Endothelial cell of umbilical vein (primary cell): ENCODE results near the gene TIAM1. TPM values are rescaled to one million over a fixed set of nuclear protein-coding genes. Genes with fewer than 3 reads are reported as not detected.

Experiments used
- BruUV-seq: library from RNA; stranded (reverse); fragments of 400-500 nt; replicated peaks from 2 replicates; lab custom pipeline; 2021; lab: Mats Ljungman, UMichigan
- CTCF ChIA-PET: fragments of 300-600, 350-600 bp; sonication (Branson Sonifier 250); formaldehyde crosslinking; loops from one replicate; lab custom pipeline; 2021; ENCODE audit warnings: antibody characterized with exemption, inconsistent platforms; lab: Charles Lee
- POLR2A ChIA-PET: fragments of 300-600, 350-600 bp; sonication (Branson Sonifier 250); formaldehyde crosslinking; loops from one replicate; lab custom pipeline; 2021; ENCODE audit warnings: antibody characterized with exemption, inconsistent platforms; lab: Charles Lee
- DNase-seq: peaks from one replicate; pipeline ENCODE4 v3.0.0-alpha.2; 2011; ENCODE audit warnings: low read depth, low spot score
- FAIRE-seq: peaks from 2 replicates; lab custom pipeline; 2011; peaks lifted over from hg19 to GRCh38; lab: Jason Lieb, UNC
- H2AFZ ChIP-seq: 2 replicates; pipeline ENCODE4 v1.6.0; 2012; ENCODE audit warnings: low read depth, low read length, control low read depth, inconsistent platforms
- H3K27ac ChIP-seq: 2 replicates; pipeline ENCODE4 v1.5.1; 2011; ENCODE audit warnings: low read depth, mild to moderate bottlenecking, control low read depth, low read length, moderate library complexity; ENCODE audit not compliant: insufficient read depth
- H3K27me3 ChIP-seq, 2 experiments: 2 replicates each; pipeline versions ENCODE4 v1.6.0 to v1.6.1; 2011; ENCODE audit warnings: low read length in 2 of 2, mixed read lengths in 1 of 2; ENCODE audit not compliant: control insufficient read depth in 2 of 2, insufficient read depth in 2 of 2
- H3K36me3 ChIP-seq, 2 experiments: 2 replicates in 1 of 2; 3 replicates in 1 of 2; pipeline ENCODE4 v1.5.1; 2011; ENCODE audit warnings: low read length in 2 of 2, mild to moderate bottlenecking in 1 of 2, moderate library complexity in 1 of 2; ENCODE audit not compliant: control insufficient read depth in 2 of 2, insufficient read depth in 2 of 2; ENCODE audit errors: extremely low read depth in 1 of 2
- H3K4me1 ChIP-seq: 3 replicates; pipeline ENCODE4 v1.5.1; 2011; ENCODE audit warnings: mild to moderate bottlenecking, low read length; ENCODE audit not compliant: control insufficient read depth, insufficient read depth; ENCODE audit errors: extremely low read depth
- H3K4me2 ChIP-seq: 2 replicates; pipeline ENCODE4 v1.6.1; 2011; ENCODE audit warnings: low read length, control low read depth, mixed read lengths; ENCODE audit not compliant: insufficient read depth
- H3K4me3 ChIP-seq, 3 experiments: fragments of 200-600 bp in 1 of 3; sonication (generic), shearing (Covaris generic) in 1 of 3; replicated peaks in 1 of 3; 2 replicates each; pipeline ENCODE4 v1.5.1; 2011 to 2016; ENCODE audit warnings: control low read depth in 3 of 3, low read length in 3 of 3, mild to moderate bottlenecking in 2 of 3, inconsistent platforms in 1 of 3, low read depth in 1 of 3, moderate library complexity in 1 of 3; ENCODE audit not compliant: insufficient read depth in 1 of 3
- H3K79me2 ChIP-seq: 2 replicates; pipeline ENCODE4 v1.6.0; 2012; ENCODE audit warnings: low read length, inconsistent platforms; ENCODE audit not compliant: control insufficient read depth, insufficient read depth
- H3K9ac ChIP-seq: replicated peaks from 2 replicates; pipeline ENCODE3; 2011; ENCODE audit warnings: low read length, control low read depth; ENCODE audit not compliant: insufficient read depth; ENCODE audit errors: extremely low read depth
- H3K9me1 ChIP-seq: replicated peaks from 3 replicates; pipeline ENCODE4 v1.6.0; 2011; ENCODE audit warnings: mild to moderate bottlenecking, low read length; ENCODE audit not compliant: control insufficient read depth, insufficient read depth; ENCODE audit errors: extremely low read depth
- H3K9me3 ChIP-seq: replicated peaks from 2 replicates; pipeline ENCODE4 v1.5.1; 2012; ENCODE audit warnings: low read length, inconsistent platforms; ENCODE audit not compliant: control insufficient read depth, insufficient read depth
- H4K20me1 ChIP-seq: replicated peaks from 2 replicates; pipeline ENCODE3; 2011; ENCODE audit warnings: mild to moderate bottlenecking, low read length; ENCODE audit not compliant: control insufficient read depth, insufficient read depth; ENCODE audit errors: extremely low read depth
- EZH2 ChIP-seq: IDR thresholded peaks from 2 replicates; pipeline ENCODE4 v1.6.1; 2012; ENCODE audit warnings: borderline replicate concordance, low read depth, mild to moderate bottlenecking, moderate library complexity, low read length, inconsistent platforms; ENCODE audit not compliant: severe bottlenecking
- FOS ChIP-seq: IDR thresholded peaks from 2 replicates; pipeline ENCODE4 v1.6.1; 2011; ENCODE audit warnings: mild to moderate bottlenecking, low read length, moderate library complexity, borderline replicate concordance; ENCODE audit not compliant: insufficient read depth
- GATA2 ChIP-seq: IDR thresholded peaks from 2 replicates; pipeline ENCODE4 v1.7.0; 2011; ENCODE audit warnings: low read depth, mild to moderate bottlenecking, moderate library complexity, mixed read lengths, low read length; ENCODE audit not compliant: insufficient read length, insufficient read depth
- JUN ChIP-seq: IDR thresholded peaks from 2 replicates; pipeline ENCODE4 v1.6.1; 2011; ENCODE audit warnings: borderline replicate concordance, low read depth; ENCODE audit not compliant: insufficient read length, insufficient read depth
- MYC ChIP-seq: IDR thresholded peaks from one replicate; pipeline ENCODE4 v1.6.1; 2011; ENCODE audit warnings: mild to moderate bottlenecking, low read depth, low read length
- POLR2A ChIP-seq: IDR thresholded peaks from 2 replicates; pipeline ENCODE4 v1.6.1; 2012; ENCODE audit warnings: low read depth, mild to moderate bottlenecking, control low read depth, low read length
- POLR2AphosphoS5 ChIP-seq: IDR thresholded peaks from 2 replicates; pipeline ENCODE4 v1.6.1; 2012; ENCODE audit warnings: low read depth, mild to moderate bottlenecking, control low read depth, low read length, moderate library complexity; ENCODE audit not compliant: insufficient read depth
- dilution Hi-C: fragments of 300-500 bp; cut with MboI; formaldehyde crosslinking; loops from one replicate; pipeline ENCODE4 v1.15.0; 2019; ENCODE audit warnings: low sequenced_read_pairs; ENCODE audit not compliant: extremely low pct_ligation_motif_present
- intact Hi-C: fragments of 100-400 bp; cut with micrococcal nuclease; formaldehyde crosslinking; loops from one replicate; pipeline ENCODE4 v1.10.0; 2022
- polyA plus RNA-seq, 4 experiments: library from polyadenylated mRNA; depleted of rRNA in 3 of 4; stranded (reverse) in 3 of 4; unstranded in 1 of 4; fragments of >200 nt; gene quantifications; 2 replicates each; pipeline versions ENCODE4 v1.2.1 to v1.2.3, GENCODE V29; 2011 to 2012; ENCODE audit warnings: missing spikeins in 1 of 4
- total RNA-seq: library from RNA; stranded (reverse); gene quantifications from 2 replicates; pipeline ENCODE4 v1.2.3, GENCODE V29; 2021
- TF ChIP-seq, protein P1 (sequence below), 2 donors: IDR thresholded peaks; 1 replicate in 1 of 2; 2 replicates in 1 of 2; pipeline ENCODE4 v1.5.1; 2011; ENCODE audit warnings: low read length in 2 of 2, mild to moderate bottlenecking in 2 of 2, moderate library complexity in 2 of 2, control low read depth in 1 of 2, inconsistent platforms in 1 of 2, low read depth in 1 of 2; ENCODE audit not compliant: insufficient read depth in 1 of 2; ENCODE audit errors: extremely low read depth in 1 of 2
- TF ChIP-seq, protein P2 (sequence below): IDR thresholded peaks from 2 replicates; pipeline ENCODE4 v1.6.1; 2011; ENCODE audit not compliant: insufficient read depth, insufficient read length

Gene TIAM1
- total and polyA plus RNA-seq, 2 donors (not counting 3 experiments of a cell fraction or from before 2014, with no cell fraction given), result 0.21 to 0.86 TPM

DNA sequence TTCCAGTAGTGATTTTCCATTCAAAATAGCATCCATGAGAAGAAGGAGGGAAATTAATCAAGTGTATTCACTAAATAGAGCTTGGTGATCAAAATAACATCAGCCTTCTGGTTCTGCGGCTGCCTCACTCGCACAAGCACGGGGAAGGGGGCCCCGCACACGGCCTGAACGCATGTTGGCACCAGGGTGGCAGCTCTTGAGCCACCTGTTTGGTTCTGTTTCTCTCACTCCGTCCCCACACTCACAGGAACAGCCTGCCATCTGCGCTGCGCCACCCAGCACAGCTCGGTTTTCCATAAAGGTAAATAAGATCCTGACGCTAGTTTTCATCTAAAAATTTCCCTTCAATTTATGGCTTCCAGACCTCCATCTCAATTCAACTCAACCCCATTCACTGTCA is 49.4 kb downstream of the TIAM1 start:
- H3K4me3 ChIP-seq, result no peak overlapping the region
- no TSS peak for BruUV-seq
- no peak overlapping the region for H3K27ac ChIP-seq
- CTCF ChIA-PET, result no interaction called here
- intact Hi-C loops, result no loop called here
- H3K79me2 ChIP-seq, result no peaks in the 10 kb centered on the region
- POLR2A ChIA-PET, result no interaction called here
- H3K9ac ChIP-seq, result no peak overlapping the region
- no peaks in the 10 kb centered on the region for H4K20me1 ChIP-seq
- H3K9me1 ChIP-seq, result no peaks in the 10 kb centered on the region
- no peak for FAIRE-seq
- no peaks in the 10 kb centered on the region for H3K36me3 ChIP-seq
- H3K9me3 ChIP-seq, result no peaks in the 10 kb centered on the region
- DNase-seq, result no peak
- H2AFZ ChIP-seq, result no peak overlapping the region
- dilution Hi-C loops, result no loop called here
- H3K27me3 ChIP-seq, result no peaks in the 10 kb centered on the region
- no peak overlapping the region for H3K4me2 ChIP-seq
- TF ChIP-seq FOS (no peak), MYC (no peak), GATA2 (no peak), JUN (no peak), POLR2AphosphoS5 (no peak), EZH2 (no peak), POLR2A (no peak)
- TF ChIP-seq, protein P1, sequence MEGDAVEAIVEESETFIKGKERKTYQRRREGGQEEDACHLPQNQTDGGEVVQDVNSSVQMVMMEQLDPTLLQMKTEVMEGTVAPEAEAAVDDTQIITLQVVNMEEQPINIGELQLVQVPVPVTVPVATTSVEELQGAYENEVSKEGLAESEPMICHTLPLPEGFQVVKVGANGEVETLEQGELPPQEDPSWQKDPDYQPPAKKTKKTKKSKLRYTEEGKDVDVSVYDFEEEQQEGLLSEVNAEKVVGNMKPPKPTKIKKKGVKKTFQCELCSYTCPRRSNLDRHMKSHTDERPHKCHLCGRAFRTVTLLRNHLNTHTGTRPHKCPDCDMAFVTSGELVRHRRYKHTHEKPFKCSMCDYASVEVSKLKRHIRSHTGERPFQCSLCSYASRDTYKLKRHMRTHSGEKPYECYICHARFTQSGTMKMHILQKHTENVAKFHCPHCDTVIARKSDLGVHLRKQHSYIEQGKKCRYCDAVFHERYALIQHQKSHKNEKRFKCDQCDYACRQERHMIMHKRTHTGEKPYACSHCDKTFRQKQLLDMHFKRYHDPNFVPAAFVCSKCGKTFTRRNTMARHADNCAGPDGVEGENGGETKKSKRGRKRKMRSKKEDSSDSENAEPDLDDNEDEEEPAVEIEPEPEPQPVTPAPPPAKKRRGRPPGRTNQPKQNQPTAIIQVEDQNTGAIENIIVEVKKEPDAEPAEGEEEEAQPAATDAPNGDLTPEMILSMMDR (IDR thresholded peaks at IDR 0.05; ENCODE audit: extremely low read depth in 1 of 2, insufficient read depth in 1 of 2, low read depth in 1 of 2, low read length in 2 of 2), result no peak
- TF ChIP-seq, protein P2, sequence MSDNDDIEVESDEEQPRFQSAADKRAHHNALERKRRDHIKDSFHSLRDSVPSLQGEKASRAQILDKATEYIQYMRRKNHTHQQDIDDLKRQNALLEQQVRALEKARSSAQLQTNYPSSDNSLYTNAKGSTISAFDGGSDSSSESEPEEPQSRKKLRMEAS, result no peak
- H3K4me1 ChIP-seq, result no peaks in the 10 kb centered on the region
